Measurements from ENCODE around the gene SCN9A.

SCN9A gene

GRCh38 chr2:166293984-166294383 is 81.8 kb downstream of the SCN9A start:
- Histone ChIP-seq H3K4me2 (no peak overlapping the region), H3K4me1 (no peaks in the 10 kb centered on the region), H4K20me1 (no peaks in the 10 kb centered on the region), H3K36me3 (no peaks in the 10 kb centered on the region), H3K27ac (no peak overlapping the region), H3K9ac (no peak overlapping the region), H3K9me3 (replicated peaks in 1 of 11) (no peaks in the 10 kb centered on the region), H3K4me3 (no peak overlapping the region), H3K27me3 (no peaks in the 10 kb centered on the region)
- TF ChIP-seq Cebpa-rat (IDR thresholded peaks at IDR 0.05), result no peak

DNA sequence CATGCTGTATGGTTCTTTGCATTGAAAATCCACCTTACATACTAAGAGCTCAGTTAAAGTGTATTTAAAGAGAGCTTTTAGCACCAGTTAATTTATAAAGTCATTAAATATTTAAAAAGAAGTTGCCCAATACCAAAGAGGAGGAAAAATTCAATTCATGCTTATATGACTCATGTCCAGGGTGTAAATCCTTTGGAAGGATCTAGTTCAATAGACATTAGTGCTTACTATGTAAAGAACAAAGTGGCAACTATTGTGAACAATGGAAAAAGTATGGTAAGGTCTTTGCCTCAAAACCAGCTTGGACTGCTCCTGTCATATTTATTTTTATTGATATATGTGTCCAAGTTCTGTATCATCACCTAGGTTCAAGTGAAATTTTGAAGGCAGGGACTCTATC is 90.5 kb downstream of the SCN9A start:
- H3K9me3 ChIP-seq (replicated peaks in 1 of 11), result no peaks in the 10 kb centered on the region
- no peak overlapping the region for H3K4me2 ChIP-seq
- no peak for TF ChIP-seq Cebpa-rat (IDR thresholded peaks at IDR 0.05)
- peaks cover 0 to 17% (median 0%) of the 10 kb centered on the region in 11 experiments; a peak in 4 of 22 replicates for H3K36me3 ChIP-seq
- no peak overlapping the region for H3K9ac ChIP-seq
- H3K27me3 ChIP-seq, result no peaks in the 10 kb centered on the region
- no peak overlapping the region for H3K27ac ChIP-seq
- H3K4me3 ChIP-seq, result no peak overlapping the region
- no peaks in the 10 kb centered on the region for H3K4me1 ChIP-seq
- no peaks in the 10 kb centered on the region for H4K20me1 ChIP-seq

GRCh38 chr2:166284359-166284758 is 91.4 kb downstream of the SCN9A start:
- Histone ChIP-seq H3K36me3 (peaks cover 0 to 22% (median 0%) of the 10 kb centered on the region in 11 experiments; a peak in 4 of 22 replicates), H4K20me1 (no peaks in the 10 kb centered on the region), H3K4me1 (no peaks in the 10 kb centered on the region), H3K4me3 (no peak overlapping the region), H3K27me3 (no peaks in the 10 kb centered on the region), H3K4me2 (no peak overlapping the region), H3K9ac (no peak overlapping the region), H3K27ac (no peak overlapping the region), H3K9me3 (replicated peaks in 1 of 11) (no peaks in the 10 kb centered on the region)
- TF ChIP-seq Cebpa-rat (IDR thresholded peaks at IDR 0.05), result no peak

DNA sequence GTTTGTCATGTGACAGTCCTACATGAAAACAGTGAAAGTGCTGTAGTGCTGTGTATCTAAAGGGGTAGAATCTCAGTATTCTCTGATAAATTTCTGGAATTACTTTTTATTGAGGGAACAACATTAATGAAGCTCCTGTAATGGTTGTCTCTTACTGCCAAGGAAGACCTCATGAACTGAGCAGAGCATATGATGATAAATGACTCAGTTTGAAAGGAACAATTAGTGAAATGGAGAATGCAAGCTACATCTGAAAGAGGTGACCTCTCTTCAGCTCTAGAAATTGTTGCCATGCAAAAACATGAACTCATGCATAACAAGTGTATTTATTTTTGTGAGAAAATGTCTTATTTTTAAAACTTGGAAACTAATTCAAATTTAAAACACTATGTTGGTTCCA is 93.6 kb downstream of the SCN9A start:
- H3K27ac ChIP-seq, result no peak overlapping the region
- no peak overlapping the region for H3K9ac ChIP-seq
- H3K27me3 ChIP-seq, result no peaks in the 10 kb centered on the region
- no peak overlapping the region for H3K4me2 ChIP-seq
- no peaks in the 10 kb centered on the region for H3K4me1 ChIP-seq
- no peak overlapping the region for H3K4me3 ChIP-seq
- peaks cover 0 to 22% (median 0%) of the 10 kb centered on the region in 11 experiments; a peak in 4 of 22 replicates for H3K36me3 ChIP-seq
- H4K20me1 ChIP-seq, result no peaks in the 10 kb centered on the region
- TF ChIP-seq Cebpa-rat (IDR thresholded peaks at IDR 0.05), result no peak
- no peaks in the 10 kb centered on the region for H3K9me3 ChIP-seq (replicated peaks in 1 of 11)

DNA sequence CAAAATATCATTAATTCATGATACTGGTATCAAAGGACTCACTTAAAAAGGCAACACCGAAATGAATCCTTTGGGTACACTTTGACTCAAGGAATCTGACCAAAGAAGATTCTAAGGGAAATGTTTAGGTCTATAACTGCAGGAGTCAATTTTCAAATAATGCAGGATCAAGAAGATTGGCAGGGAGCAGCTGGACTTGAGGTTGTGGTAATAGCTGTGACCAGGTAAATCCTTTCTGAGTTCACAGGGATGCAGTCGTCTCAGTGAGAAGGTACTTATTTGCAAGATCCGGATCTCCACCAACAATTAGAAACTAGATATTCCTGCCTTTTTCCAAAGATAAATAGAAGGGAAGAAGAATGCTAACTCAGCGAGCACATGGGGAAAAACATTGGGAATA is 96.9 kb downstream of the SCN9A start:
- Histone ChIP-seq H3K9ac (no peak overlapping the region), H4K20me1 (no peaks in the 10 kb centered on the region), H3K4me2 (no peak overlapping the region), H3K4me1 (no peaks in the 10 kb centered on the region), H3K27ac (no peak overlapping the region), H3K9me3 (replicated peaks in 1 of 11) (no peaks in the 10 kb centered on the region), H3K36me3 (peaks cover 0 to 16% (median 0%) of the 10 kb centered on the region in 11 experiments; a peak in 3 of 22 replicates), H3K4me3 (no peak overlapping the region), H3K27me3 (no peaks in the 10 kb centered on the region)
- TF ChIP-seq Cebpa-rat (IDR thresholded peaks at IDR 0.05), result no peak

DNA sequence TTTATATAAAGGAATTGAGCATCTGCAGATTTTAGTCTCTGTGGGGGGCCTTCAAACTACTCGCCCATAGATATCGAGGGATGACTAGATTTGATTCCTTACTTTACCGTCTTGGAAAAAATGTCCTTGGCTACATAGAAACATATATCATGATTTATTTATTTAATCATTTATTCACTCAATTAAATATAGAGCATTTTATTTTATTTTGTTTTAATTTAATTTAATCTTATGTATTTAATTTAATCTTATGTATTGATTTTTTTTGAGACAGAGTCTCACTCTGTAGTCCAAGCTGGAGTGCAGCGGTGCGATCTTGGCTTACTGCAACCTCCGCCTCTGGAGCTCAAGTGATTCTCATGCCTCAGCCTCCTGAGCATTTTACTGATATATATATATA is 105.4 kb downstream of the SCN9A start:
- no peaks in the 10 kb centered on the region for H3K4me1 ChIP-seq
- no peak overlapping the region for H3K27ac ChIP-seq
- no peak overlapping the region for H3K4me2 ChIP-seq
- no peaks in the 10 kb centered on the region; a peak in 2 of 22 replicates for H3K36me3 ChIP-seq
- H3K9me3 ChIP-seq (replicated peaks in 1 of 11), result no peaks in the 10 kb centered on the region
- no peak overlapping the region for H3K4me3 ChIP-seq
- H4K20me1 ChIP-seq, result no peaks in the 10 kb centered on the region
- no peak overlapping the region for H3K9ac ChIP-seq
- H3K27me3 ChIP-seq, result no peaks in the 10 kb centered on the region
- TF ChIP-seq Cebpa-rat (IDR thresholded peaks at IDR 0.05), result no peak

GRCh38 chr2:166269322-166269721 is 106.4 kb downstream of the SCN9A start:
- no peak overlapping the region for H3K9ac ChIP-seq
- no peaks in the 10 kb centered on the region; a peak in 1 of 22 replicates for H3K36me3 ChIP-seq
- H3K27me3 ChIP-seq, result no peaks in the 10 kb centered on the region
- no peaks in the 10 kb centered on the region for H3K9me3 ChIP-seq (replicated peaks in 1 of 11)
- H3K27ac ChIP-seq, result no peak overlapping the region
- no peaks in the 10 kb centered on the region for H3K4me1 ChIP-seq
- H3K4me3 ChIP-seq, result no peak overlapping the region
- no peak overlapping the region for H3K4me2 ChIP-seq
- TF ChIP-seq Cebpa-rat (IDR thresholded peaks at IDR 0.05), result no peak
- H4K20me1 ChIP-seq, result no peaks in the 10 kb centered on the region

GRCh38 chr2:166257859-166258258 is 117.9 kb downstream of the SCN9A start:
- H3K27ac ChIP-seq, result no peak overlapping the region
- H3K36me3 ChIP-seq, result no peaks in the 10 kb centered on the region
- TF ChIP-seq Cebpa-rat (IDR thresholded peaks at IDR 0.05), result no peak
- no peak overlapping the region for H3K9ac ChIP-seq
- no peaks in the 10 kb centered on the region for H3K27me3 ChIP-seq
- H3K4me2 ChIP-seq, result no peak overlapping the region
- H3K4me3 ChIP-seq, result no peak overlapping the region
- H4K20me1 ChIP-seq, result no peaks in the 10 kb centered on the region
- H3K9me3 ChIP-seq (replicated peaks in 1 of 11), result no peaks in the 10 kb centered on the region
- no peaks in the 10 kb centered on the region for H3K4me1 ChIP-seq

- H3K4me1 ChIP-seq, result no peaks in the 10 kb centered on the region
- H4K20me1 ChIP-seq, result no peaks in the 10 kb centered on the region
- H3K27me3 ChIP-seq, result no peaks in the 10 kb centered on the region
- H3K36me3 ChIP-seq, result no peaks in the 10 kb centered on the region
- H3K4me2 ChIP-seq, result no peak overlapping the region
- no peak overlapping the region for H3K9ac ChIP-seq
- no peaks in the 10 kb centered on the region for H3K9me3 ChIP-seq (replicated peaks in 1 of 11)
- no peak overlapping the region for H3K4me3 ChIP-seq
- H3K27ac ChIP-seq, result no peak overlapping the region
- TF ChIP-seq Cebpa-rat (IDR thresholded peaks at IDR 0.05), result no peak
Observed at GRCh38 chr2:166256896-166257295, 118.8 kb downstream of the SCN9A start.

- H3K9ac ChIP-seq, result no peak overlapping the region
- H3K27ac ChIP-seq, result no peak overlapping the region
- H3K4me1 ChIP-seq, result no peaks in the 10 kb centered on the region
- no peaks in the 10 kb centered on the region for H4K20me1 ChIP-seq
- TF ChIP-seq Cebpa-rat (IDR thresholded peaks at IDR 0.05), result no peak
- H3K9me3 ChIP-seq (replicated peaks in 1 of 11), result no peaks in the 10 kb centered on the region
- H3K36me3 ChIP-seq, result no peaks in the 10 kb centered on the region
- no peaks in the 10 kb centered on the region for H3K27me3 ChIP-seq
- no peak overlapping the region for H3K4me2 ChIP-seq
- no peak overlapping the region for H3K4me3 ChIP-seq
Observed at GRCh38 chr2:166249318-166249717, 126.4 kb downstream of the SCN9A start.
